Glomerular visceral epithelial cell (primary cell): ENCODE measurements around the gene IFFO2.

ENCODE experiments used
- DNase-seq: peaks from one replicate; pipeline ENCODE4 v3.0.0-alpha.2; 2016; ENCODE audit errors: extremely low spot score

The IFFO2 gene

GRCh38 chr1:18956193-18957135 is at the start of gene IFFO2:
IFFO2 (minus strand) TSS chr1:18956676; CDS start chr1:18956332, 344 bp downstream.
- peak; percentile 97 for DNase-seq

- DNase-seq: no peak
Measured at GRCh38 chr1:19006000-19006399, 49.5 kb upstream of the IFFO2 start.

- no peak for DNase-seq
Measured at GRCh38 chr1:19003371-19004290, 47.2 kb upstream of the IFFO2 start.

GRCh38 chr1:19000065-19000464 is 43.6 kb upstream of the IFFO2 start:
- no peak for DNase-seq

GRCh38 chr1:18999359-18999758 is 42.9 kb upstream of the IFFO2 start:
- DNase-seq: no peak

- peak; percentile 58 for DNase-seq
Measured at GRCh38 chr1:18998016-18998724, 41.7 kb upstream of the IFFO2 start.

- DNase-seq: no peak
Measured at GRCh38 chr1:18997508-18997907, 41.0 kb upstream of the IFFO2 start.

- no peak for DNase-seq
Measured at GRCh38 chr1:18996548-18997177, 40.2 kb upstream of the IFFO2 start.

- no peak for DNase-seq
Measured at GRCh38 chr1:18994381-18994780, 37.9 kb upstream of the IFFO2 start.

- DNase-seq: no peak
Measured at GRCh38 chr1:18992646-18993045, 36.2 kb upstream of the IFFO2 start.

- no peak for DNase-seq
Measured at GRCh38 chr1:18991585-18991984, 35.1 kb upstream of the IFFO2 start.

GRCh38 chr1:18989896-18990295 is 33.4 kb upstream of the IFFO2 start:
- no peak for DNase-seq

- no peak for DNase-seq
Measured at GRCh38 chr1:18989176-18989799, 32.8 kb upstream of the IFFO2 start.

- no peak for DNase-seq
Measured at GRCh38 chr1:18981242-18981641, 24.8 kb upstream of the IFFO2 start.

GRCh38 chr1:18978706-18979105 is 22.2 kb upstream of the IFFO2 start:
- DNase-seq: no peak

- no peak for DNase-seq
Measured at GRCh38 chr1:18977428-18977827, 21.0 kb upstream of the IFFO2 start.

- DNase-seq: no peak
Measured at GRCh38 chr1:18976096-18976495, 19.6 kb upstream of the IFFO2 start.

- DNase-seq: no peak
Measured at GRCh38 chr1:18974606-18975005, 18.1 kb upstream of the IFFO2 start.

GRCh38 chr1:18974005-18974404 is 17.5 kb upstream of the IFFO2 start:
- DNase-seq: no peak

- no peak for DNase-seq
Measured at GRCh38 chr1:18973446-18973955, 17.0 kb upstream of the IFFO2 start.

- DNase-seq: no peak
Measured at GRCh38 chr1:18972991-18973390, 16.5 kb upstream of the IFFO2 start.
